MV-4-11 (cell line): ENCODE measurements around the gene LMCD1.

Source experiments
- DNase-seq: peaks from one replicate; lab custom pipeline; 2025; lab: John Stamatoyannopoulos, UW

LMCD1 gene

GRCh38 chr3:8501371-8502131 is at the start of gene LMCD1:
Gene LMCD1, plus strand, starts transcription at chr3:8501823. Its CDS starts 116 bp downstream, at chr3:8501939.
- peak; percentile 90 for DNase-seq

DNA sequence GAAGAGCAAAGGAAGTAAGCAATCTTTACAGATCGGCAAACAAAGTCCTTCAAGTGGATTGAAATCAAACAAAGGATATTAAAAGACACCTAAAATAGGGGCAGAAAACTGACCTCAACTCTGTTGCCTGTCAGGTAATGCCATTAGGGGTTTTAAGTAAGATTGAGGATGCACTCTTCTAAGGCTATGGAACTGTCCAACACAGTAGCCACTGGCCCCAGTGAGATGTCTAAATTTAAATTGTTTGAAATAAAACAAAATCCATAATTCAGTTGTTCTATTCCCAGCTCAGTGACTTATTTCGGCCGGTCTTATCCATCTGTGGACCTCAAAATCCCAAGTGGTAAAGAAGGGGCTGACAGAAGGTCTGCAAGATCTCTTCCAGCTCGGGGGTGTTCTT is 49.5 kb upstream of the LMCD1 start:
- no peak for DNase-seq

GRCh38 chr3:8453153-8453552 is 48.5 kb upstream of the LMCD1 start:
- no peak for DNase-seq

DNA sequence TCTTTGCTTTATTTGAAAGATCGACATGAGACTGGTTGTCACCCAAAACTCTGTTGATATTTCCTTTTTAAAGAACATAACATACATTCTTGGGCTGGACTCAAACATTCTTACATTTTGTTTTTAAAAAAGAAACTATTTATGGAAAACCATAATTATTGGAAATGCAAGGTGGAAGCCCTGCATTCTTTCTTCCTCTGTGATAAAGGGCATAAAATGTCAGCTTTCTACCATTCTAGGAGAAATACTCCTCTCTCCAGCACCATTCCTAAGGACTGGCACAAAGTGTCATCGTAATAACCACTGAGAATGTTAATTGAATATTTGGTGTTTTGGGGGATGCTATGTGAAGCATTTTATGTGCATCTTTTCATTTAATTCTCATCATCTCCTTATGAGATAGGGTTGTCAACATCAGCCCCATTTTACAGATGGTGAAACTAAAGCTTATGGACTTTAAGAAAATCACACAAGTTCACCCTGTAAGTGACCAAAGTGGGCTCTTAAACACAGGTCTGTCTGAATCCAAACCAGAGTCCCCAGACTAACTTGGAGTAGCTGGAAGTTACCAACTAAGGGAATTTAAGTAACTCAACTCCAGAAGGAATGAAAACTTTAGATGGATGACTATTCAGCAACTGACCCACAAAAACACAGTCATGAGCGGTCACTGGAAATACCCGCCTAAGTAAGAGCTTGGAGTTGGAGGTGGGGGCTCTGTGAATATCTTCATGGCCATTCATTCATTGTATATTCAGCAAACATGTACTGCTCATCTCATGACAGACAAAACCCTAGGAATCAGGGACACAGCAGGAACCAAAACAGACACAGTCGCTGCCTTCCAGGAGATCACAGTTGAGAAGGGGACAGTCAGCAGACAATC is 45.9 kb upstream of the LMCD1 start:
- DNase-seq = no peak

DNA sequence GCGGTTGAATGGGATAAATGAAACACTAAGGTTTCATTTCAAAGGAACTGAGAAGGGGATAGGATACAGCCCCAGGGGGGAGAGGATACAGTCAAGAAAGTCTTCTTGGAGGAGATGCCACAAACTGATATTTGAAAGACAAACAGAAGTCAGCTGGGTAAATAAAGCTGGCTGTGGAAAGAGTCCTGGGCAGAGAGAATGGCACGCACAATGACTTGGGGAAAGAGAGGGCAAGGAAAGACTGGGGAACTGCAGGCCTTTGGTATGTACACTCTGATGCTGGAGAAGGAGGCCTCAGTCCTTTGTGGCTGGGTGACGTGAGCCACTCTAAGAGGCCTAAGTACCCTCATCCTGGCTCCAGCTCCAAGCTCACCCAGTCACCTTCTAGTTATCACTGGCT is 45.2 kb upstream of the LMCD1 start:
- DNase-seq = no peak

DNA sequence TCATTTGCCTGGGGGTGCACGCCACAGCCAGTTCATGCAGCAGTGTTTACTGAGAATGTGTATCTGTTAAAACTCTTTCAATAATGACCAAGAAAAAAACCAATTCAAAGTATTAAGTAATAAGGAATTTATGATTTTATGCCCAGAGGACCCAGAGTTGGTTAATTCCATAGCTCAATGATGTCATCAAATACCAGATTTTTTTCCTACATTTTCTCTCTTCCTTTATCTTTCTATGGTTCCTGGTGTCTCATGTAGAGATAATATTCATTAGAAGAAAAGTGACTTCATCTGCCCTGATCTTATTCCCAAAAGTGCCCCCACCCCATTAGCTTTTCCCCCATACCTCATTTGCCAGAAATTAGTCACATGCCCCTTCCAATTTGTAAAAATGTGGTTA is 44.6 kb upstream of the LMCD1 start:
- no peak for DNase-seq

- no peak for DNase-seq
These were observed 43.4 kb upstream of the LMCD1 start for GRCh38 chr3:8458238-8458661.

GRCh38 chr3:8458711-8459110 is 42.9 kb upstream of the LMCD1 start:
- no peak for DNase-seq

- DNase-seq = no peak
These were observed 41.4 kb upstream of the LMCD1 start for GRCh38 chr3:8460050-8460708.

GRCh38 chr3:8460815-8461456 is 40.7 kb upstream of the LMCD1 start:
- DNase-seq = no peak

- no peak for DNase-seq
These were observed 37.0 kb upstream of the LMCD1 start for GRCh38 chr3:8464668-8465067.

- no peak for DNase-seq
These were observed 35.1 kb upstream of the LMCD1 start for GRCh38 chr3:8466526-8466925.

GRCh38 chr3:8470801-8471200 is 30.8 kb upstream of the LMCD1 start:
- DNase-seq = no peak

DNA sequence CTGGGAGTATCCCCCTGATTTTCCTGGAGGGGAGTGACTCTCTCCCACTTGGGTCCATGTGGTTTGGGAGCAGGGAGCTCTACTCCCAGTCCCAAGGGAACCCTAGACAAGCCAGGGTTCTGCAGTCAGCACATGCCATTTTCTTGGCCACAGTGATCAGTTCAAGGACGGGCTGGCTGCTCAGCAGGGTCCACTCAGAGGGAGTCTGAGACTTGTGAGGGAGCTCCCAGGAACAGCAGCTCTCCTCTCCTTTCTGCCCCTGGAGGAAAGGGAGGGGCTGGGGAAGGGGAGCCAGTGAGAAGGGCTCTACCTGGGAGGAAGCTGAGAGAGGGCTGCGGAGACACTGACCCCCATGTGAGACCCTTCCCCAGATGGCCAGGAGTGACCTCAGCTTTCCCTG is 29.1 kb upstream of the LMCD1 start:
- no peak for DNase-seq

- peak; percentile 15 for DNase-seq
These were observed 28.6 kb upstream of the LMCD1 start for GRCh38 chr3:8473029-8473428.

- DNase-seq = no peak
These were observed 27.6 kb upstream of the LMCD1 start for GRCh38 chr3:8473990-8474389.

DNA sequence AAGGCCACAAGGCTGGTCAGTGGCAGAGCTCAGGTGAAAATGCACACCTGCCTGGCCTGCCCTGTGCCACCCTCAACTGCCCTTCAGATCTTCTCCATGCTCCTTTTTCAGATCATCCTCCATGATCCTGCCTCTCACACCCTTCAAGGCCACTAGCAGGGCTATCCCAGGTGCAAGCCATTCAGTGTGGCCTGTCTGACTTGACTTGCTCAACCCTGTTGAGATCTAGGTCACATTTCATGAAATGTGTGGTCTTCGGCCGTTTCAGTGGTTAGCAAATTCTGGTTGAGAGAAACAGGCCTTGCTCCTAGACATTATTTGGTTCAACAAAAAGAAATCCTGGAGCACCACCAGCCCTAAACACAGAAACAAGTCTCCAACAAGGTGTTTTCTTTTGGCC is 26.6 kb upstream of the LMCD1 start:
- no peak for DNase-seq

- DNase-seq = no peak
These were observed 20.9 kb upstream of the LMCD1 start for GRCh38 chr3:8480699-8481098.

- DNase-seq = peak; percentile 32
These were observed 20.2 kb upstream of the LMCD1 start for GRCh38 chr3:8481380-8481779.

- DNase-seq = no peak
These were observed 19.4 kb upstream of the LMCD1 start for GRCh38 chr3:8482263-8482662.

GRCh38 chr3:8482960-8483665 is 18.5 kb upstream of the LMCD1 start:
- DNase-seq = no peak
